Measurements from ENCODE around the gene CXCR2. TPM values are rescaled to one million over a fixed set of nuclear protein-coding genes. Genes with fewer than 3 reads are reported as not detected.

The CXCR2 gene
- total RNA-seq, 4 donors from 2014 or later = 5.7 to 32.2 (median 19.1) TPM

- TF ChIP-seq CTCF (IDR thresholded peaks at IDR 0.05) (no peak), POLR2A (IDR thresholded peaks at IDR 0.05) (no peak)
- Histone ChIP-seq H3K4me3 (no peak overlapping the region), H3K36me3 (no peaks in the 10 kb centered on the region), H3K4me1 (no peaks in the 10 kb centered on the region), H3K27ac (no peak overlapping the region), H3K9me3 (peaks cover 0 to 4% (median 2%) of the 10 kb centered on the region in 3 donors), H3K27me3 (no peaks in the 10 kb centered on the region)
- intact Hi-C loops (cut with DNase I) = no loop called here
- DNase-seq = no peak
- WGBS, 2 donors = 79 to 80% methylated on average over 6 to 7 of the region's 7 CpGs
Measured at GRCh38 chr2:218081695-218082094, 44.1 kb upstream of the CXCR2 start.

GRCh38 chr2:218082586-218083351 is 43.1 kb upstream of the CXCR2 start:
- no peaks in the 10 kb centered on the region for H3K4me1 ChIP-seq
- no peaks in the 10 kb centered on the region for H3K27me3 ChIP-seq
- H3K27ac ChIP-seq = no peak overlapping the region
- DNase-seq = no peak
- H3K4me3 ChIP-seq = no peak overlapping the region
- intact Hi-C loops (cut with DNase I) = no loop called here
- H3K9me3 ChIP-seq = peaks cover 0 to 15% (median 4%) of the 10 kb centered on the region in 3 donors
- H3K36me3 ChIP-seq = no peaks in the 10 kb centered on the region
- WGBS, 2 donors = 73 to 79% methylated on average over 11 of the region's 14 CpGs
- TF ChIP-seq CTCF (IDR thresholded peaks at IDR 0.05) (no peak), POLR2A (IDR thresholded peaks at IDR 0.05) (no peak)

- no peaks in the 10 kb centered on the region for H3K4me1 ChIP-seq
- H3K36me3 ChIP-seq = no peaks in the 10 kb centered on the region
- intact Hi-C loops (cut with DNase I) = no loop called here
- no peaks in the 10 kb centered on the region for H3K27me3 ChIP-seq
- peaks cover 0 to 15% (median 4%) of the 10 kb centered on the region in 3 donors for H3K9me3 ChIP-seq
- TF ChIP-seq POLR2A (IDR thresholded peaks at IDR 0.05) = no peak
- no peak for TF ChIP-seq CTCF (IDR thresholded peaks at IDR 0.05)
- no peak overlapping the region for H3K27ac ChIP-seq
- 78 to 90% methylated on average over 3 of the region's 3 CpGs for WGBS, 2 donors
- no peak for DNase-seq
- H3K4me3 ChIP-seq = no peak overlapping the region
Measured at GRCh38 chr2:218083352-218083676, 42.5 kb upstream of the CXCR2 start.

- Histone ChIP-seq H3K4me3 (no peak overlapping the region), H3K36me3 (no peaks in the 10 kb centered on the region), H3K4me1 (no peaks in the 10 kb centered on the region), H3K27me3 (no peaks in the 10 kb centered on the region), H3K27ac (no peak overlapping the region), H3K9me3 (peaks cover 0 to 15% (median 4%) of the 10 kb centered on the region in 3 donors)
- intact Hi-C loops (cut with DNase I) = no loop called here
- TF ChIP-seq CTCF (IDR thresholded peaks at IDR 0.05) (no peak), POLR2A (IDR thresholded peaks at IDR 0.05) (no peak)
- DNase-seq = no peak
Measured at GRCh38 chr2:218086478-218086877, 39.4 kb upstream of the CXCR2 start.

- Histone ChIP-seq H3K4me1 (no peaks in the 10 kb centered on the region), H3K9me3 (peaks cover 0 to 15% (median 4%) of the 10 kb centered on the region in 3 donors), H3K27ac (no peak overlapping the region), H3K36me3 (no peaks in the 10 kb centered on the region), H3K4me3 (no peak overlapping the region), H3K27me3 (no peaks in the 10 kb centered on the region)
- 78 to 80% methylated on average over 4 to 8 of the region's 8 CpGs for WGBS, 2 donors
- TF ChIP-seq CTCF (IDR thresholded peaks at IDR 0.05) = no peak
- no peak for TF ChIP-seq POLR2A (IDR thresholded peaks at IDR 0.05)
- intact Hi-C loops (cut with DNase I) = no loop called here
- DNase-seq = no peak
Measured at GRCh38 chr2:218089259-218089658, 36.6 kb upstream of the CXCR2 start.
